NCI-H187 (cell line): Measurements from ENCODE around the gene MSANTD4.
"Not testable (repeated sequence)": the region's sequence is repeated elsewhere in the genome, so short reads cannot be mapped to it uniquely, and the experiment has no call there.

Experiments used
- DNase-seq, 2 experiments: peaks; one replicate each; lab custom pipeline; 2025; lab: John Stamatoyannopoulos, UW

The MSANTD4 gene

GRCh38 chr11:106014035-106014434 is 8.0 kb downstream of the MSANTD4 start:
- no peak for DNase-seq

GRCh38 chr11:106012744-106013143 is 9.3 kb downstream of the MSANTD4 start:
- no peak for DNase-seq

GRCh38 chr11:106011481-106011880 is 10.6 kb downstream of the MSANTD4 start:
- DNase-seq, result no peak

- not testable (repeated sequence) for DNase-seq
Observed at GRCh38 chr11:106003094-106003493, 18.9 kb downstream of the MSANTD4 start.

- no peak for DNase-seq
Observed at GRCh38 chr11:106001304-106002012, 20.6 kb downstream of the MSANTD4 start.

- no peak for DNase-seq
Observed at GRCh38 chr11:105991888-105992287, 30.2 kb downstream of the MSANTD4 start.

GRCh38 chr11:105989124-105989523 is 32.9 kb downstream of the MSANTD4 start:
- no peak for DNase-seq

GRCh38 chr11:105988197-105988596 is 33.8 kb downstream of the MSANTD4 start:
- no peak for DNase-seq

- no peak for DNase-seq
Observed at GRCh38 chr11:105986554-105986953, 35.5 kb downstream of the MSANTD4 start.

GRCh38 chr11:105979997-105980703 is 41.9 kb downstream of the MSANTD4 start:
- DNase-seq, result no peak

- DNase-seq, result no peak
Observed at GRCh38 chr11:105975128-105975527, 46.9 kb downstream of the MSANTD4 start.

GRCh38 chr11:105969756-105970155 is 52.3 kb downstream of the MSANTD4 start:
- DNase-seq, result no peak

- no peak for DNase-seq
Observed at GRCh38 chr11:105968021-105968697, 53.9 kb downstream of the MSANTD4 start.

GRCh38 chr11:105960252-105961245 is 61.5 kb downstream of the MSANTD4 start:
- DNase-seq, result peak; percentile 74 to 77
